GM10266 (cell line): ENCODE measurements around the gene KREMEN1.

Source experiments
- DNase-seq: peaks from one replicate; pipeline ENCODE4 v3.0.0; 2012; ENCODE audit errors: extremely low spot score
- CTCF ChIP-seq: IDR thresholded peaks from 2 replicates; pipeline ENCODE4 v1.5.1; 2012; ENCODE audit warnings: mild to moderate bottlenecking, low read depth; ENCODE audit not compliant: control insufficient read depth, insufficient read depth; ENCODE audit errors: missing control alignments

KREMEN1 gene

GRCh38 chr22:29040385-29041275, 32.2 kb upstream of the KREMEN1 start:
- TF ChIP-seq CTCF: peak; percentile 95
- DNase-seq: peak; percentile 76

GRCh38 chr22:29041408-29041807, 31.4 kb upstream of the KREMEN1 start:
- no peak for TF ChIP-seq CTCF

DNA sequence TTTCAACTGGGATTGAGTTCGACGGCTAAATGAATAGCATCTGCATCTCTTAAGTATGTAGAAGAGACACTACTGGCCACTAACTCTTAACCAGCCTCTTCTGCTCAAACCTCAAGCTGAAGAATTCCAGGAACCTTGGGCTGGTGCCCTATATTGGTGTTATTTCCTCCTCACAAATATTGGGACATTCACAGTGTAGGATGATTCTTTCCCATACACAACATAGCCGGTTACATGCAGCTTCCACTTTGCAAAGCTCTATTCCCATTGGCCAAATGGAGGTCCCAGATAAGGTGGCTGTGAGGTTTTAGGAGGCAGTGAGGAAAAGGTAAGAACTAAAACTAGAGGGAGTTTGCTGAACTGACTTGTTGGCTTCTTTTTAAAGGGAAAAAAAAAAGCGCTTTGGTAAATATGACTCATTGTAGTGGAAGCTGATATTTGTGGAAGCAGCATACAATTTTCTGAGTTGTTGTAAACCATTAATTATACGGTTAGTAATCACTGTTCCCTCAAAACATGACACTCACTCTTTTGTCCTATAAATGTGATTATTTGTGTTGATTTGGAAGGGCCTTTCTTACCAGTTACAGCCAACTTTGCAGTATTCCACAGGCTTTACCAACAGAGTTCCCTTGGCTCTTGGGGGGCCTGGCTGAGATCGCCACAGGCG, 28.8 kb upstream of the KREMEN1 start:
- no peak for TF ChIP-seq CTCF
- no peak for DNase-seq

More at GRCh38 chr22:29041408-29041807, 31.4 kb upstream of the KREMEN1 start:
- no peak for DNase-seq

DNA sequence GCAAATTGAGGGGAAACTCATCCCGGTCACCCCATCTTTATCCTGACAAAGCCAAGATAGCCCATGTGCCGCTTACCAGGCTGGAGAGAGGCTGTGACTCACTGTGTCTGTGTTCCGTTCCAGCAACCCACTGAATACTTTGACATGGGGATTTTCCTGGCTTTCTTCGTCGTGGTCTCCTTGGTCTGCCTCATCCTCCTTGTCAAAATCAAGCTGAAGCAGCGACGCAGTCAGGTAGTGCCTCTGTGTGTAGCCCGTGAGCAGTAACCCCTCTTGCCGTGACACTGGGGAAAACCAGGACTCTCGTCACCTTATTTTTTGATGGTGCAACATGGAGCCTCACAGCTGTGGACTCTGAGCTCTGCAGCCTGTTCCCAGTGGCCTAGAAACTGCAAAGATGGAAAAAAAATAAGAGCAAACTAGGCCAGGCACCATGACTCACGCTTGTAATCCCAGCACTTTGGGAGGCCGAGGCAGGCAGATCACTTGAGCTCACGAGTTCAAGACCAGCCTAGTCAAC, 28.1 kb upstream of the KREMEN1 start:
- DNase-seq: no peak
- TF ChIP-seq CTCF: no peak

- no peak for TF ChIP-seq CTCF
- no peak for DNase-seq
Measured at GRCh38 chr22:29048822-29049654, 23.8 kb upstream of the KREMEN1 start.

DNA sequence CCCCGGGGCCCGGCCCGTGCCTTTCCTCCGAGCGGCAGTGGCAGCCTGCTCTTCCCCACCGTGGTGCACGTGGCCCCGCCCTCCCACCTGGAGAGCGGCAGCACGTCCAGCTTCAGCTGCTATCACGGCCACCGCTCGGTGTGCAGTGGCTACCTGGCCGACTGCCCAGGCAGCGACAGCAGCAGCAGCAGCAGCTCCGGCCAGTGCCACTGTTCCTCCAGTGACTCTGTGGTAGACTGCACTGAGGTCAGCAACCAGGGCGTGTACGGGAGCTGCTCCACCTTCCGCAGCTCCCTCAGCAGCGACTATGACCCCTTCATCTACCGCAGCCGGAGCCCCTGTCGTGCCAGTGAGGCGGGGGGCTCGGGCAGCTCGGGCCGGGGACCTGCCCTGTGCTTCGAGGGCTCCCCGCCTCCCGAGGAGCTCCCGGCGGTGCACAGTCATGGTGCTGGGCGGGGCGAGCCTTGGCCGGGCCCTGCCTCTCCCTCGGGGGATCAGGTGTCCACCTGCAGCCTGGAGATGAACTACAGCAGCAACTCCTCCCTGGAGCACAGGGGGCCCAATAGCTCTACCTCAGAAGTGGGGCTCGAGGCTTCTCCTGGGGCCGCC, 23.1 kb upstream of the KREMEN1 start:
- no peak for DNase-seq
- no peak for TF ChIP-seq CTCF
